ENCODE data around the gene C1orf159.
"Not testable (repeated sequence)": the region's sequence is repeated elsewhere in the genome, so short reads cannot be mapped to it uniquely, and the experiment has no call there.

The C1orf159 gene

DNA sequence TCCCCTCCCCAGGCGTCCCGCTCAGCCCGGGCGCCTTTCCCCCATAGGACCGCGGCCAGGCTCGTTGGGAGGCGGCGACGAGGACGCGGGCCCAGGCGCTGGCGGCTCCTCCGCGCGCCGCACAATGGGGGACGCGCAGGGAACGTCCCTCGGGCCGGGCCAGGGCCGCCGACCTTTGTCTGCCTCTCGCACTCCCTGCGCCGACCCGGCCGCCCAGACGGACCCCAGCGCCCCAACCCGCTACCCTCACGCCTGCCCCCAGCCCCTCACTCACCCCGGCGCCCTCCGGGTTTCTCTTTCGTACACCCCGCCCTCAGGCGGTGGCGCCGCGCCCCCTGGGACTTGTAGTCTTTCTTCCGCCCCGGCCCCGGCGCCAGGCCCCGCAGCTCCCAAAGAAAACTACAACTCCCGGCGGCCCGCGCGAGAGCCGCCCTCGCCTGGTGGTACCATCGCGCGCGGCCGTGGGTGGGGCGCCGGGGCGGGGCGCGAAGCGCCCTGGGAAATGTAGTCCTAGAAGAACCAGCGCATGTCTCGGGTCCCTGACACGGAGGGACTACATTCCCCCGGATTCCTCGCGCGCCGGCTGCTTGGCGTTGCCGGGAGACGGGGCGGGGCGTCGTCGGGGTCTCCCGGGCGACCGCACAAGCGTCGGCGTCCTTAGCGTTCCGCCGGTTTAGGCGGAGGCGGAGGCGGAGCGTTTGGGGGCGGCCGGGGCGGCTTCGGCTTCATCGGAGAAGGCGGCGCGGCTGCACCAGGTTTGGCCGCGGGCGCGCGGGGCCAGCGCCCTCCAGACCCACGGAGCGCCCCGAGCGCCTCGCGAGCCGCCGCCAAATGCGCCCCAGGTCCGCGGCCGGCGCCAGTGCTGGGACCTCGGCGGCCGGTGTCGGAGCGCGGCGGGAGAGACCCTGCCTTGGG lies at the start of gene C1orf159:
Gene C1orf159 (minus strand): TSS at position 304 of the 915 bp plus-strand sequence. CDS start 24,546 bp downstream, outside the sequence.
- peak; percentile 97 to 98 for DNase-seq (ENCODE audit: low read depth in 2 of 2)

DNA sequence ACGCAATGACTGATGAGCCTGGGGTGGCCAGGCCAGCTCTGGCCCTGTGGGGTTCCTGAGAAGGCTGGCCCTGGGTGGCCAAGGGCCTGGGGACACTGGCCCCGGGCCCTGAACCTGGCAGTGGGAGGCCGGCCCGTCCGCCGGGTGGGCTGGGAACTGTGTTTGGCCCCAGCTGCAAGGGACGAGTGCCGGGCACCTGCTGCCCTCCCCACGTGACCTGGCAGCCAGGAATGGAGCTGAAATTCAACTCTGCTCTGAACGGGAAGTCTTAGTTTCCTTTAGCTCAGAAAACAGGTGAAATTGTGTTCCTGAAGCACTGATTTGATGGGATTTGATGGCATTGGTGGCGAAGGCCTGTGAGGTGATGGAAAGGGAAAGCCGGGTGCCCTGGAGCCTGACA lies 49.6 kb upstream of the C1orf159 start:
- no peak for DNase-seq (ENCODE audit: low read depth in 2 of 2)

DNA sequence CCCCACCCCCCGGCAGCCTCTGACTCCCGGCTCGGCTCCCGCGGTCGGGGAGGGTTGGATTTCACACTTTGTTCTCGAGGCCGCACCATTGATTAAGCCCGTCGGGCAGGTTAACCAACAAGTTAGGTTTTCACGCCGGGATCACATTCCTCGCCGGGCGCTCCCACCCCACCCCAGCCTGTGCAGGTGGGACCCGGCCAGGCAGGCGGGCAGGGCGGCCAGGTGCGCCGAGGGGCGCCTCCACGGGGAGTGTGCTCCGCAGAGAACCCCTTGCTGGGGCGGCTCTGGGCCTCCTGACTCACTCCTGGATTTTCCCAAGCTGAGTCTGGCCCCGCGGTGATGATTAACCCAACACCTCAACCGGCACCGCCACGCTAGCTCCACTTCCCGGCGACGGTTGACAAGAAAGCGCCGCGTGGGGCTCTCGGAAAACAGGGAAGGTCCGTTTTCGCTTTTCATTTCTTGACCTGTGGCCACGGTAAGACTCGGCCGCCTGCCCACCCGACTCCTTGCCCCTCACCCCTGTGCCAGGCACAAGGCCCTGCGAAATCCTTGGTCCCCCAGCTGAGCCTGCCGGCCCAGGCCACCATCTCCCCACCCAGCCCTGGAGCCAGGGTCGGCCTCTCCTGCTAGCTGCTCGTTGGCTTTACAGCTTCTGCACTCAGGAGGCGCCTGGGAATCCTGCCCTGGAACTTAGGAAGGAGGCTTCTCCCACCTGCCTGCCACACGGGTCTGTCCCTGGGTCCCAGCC lies 49.0 kb upstream of the C1orf159 start:
- DNase-seq (ENCODE audit: low read depth in 2 of 2): no peak

DNA sequence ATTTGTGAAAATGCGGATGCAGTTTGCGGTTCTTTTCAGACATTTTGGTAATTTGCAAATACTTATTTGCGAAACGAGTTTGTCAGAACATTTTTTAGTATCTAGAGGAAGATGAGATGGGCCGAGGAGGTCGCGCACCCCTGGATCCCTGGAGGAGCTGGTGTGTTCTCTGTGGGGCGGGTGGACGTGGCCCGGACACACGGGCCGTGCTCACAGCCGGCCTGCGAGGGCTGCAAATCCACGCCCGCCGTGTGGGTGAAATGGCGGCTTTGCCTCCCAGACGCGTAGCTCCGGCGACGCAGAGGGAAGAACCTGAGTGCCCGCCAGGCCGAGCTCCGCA lies 48.4 kb upstream of the C1orf159 start:
- no peak for DNase-seq (ENCODE audit: low read depth in 2 of 2)

DNA sequence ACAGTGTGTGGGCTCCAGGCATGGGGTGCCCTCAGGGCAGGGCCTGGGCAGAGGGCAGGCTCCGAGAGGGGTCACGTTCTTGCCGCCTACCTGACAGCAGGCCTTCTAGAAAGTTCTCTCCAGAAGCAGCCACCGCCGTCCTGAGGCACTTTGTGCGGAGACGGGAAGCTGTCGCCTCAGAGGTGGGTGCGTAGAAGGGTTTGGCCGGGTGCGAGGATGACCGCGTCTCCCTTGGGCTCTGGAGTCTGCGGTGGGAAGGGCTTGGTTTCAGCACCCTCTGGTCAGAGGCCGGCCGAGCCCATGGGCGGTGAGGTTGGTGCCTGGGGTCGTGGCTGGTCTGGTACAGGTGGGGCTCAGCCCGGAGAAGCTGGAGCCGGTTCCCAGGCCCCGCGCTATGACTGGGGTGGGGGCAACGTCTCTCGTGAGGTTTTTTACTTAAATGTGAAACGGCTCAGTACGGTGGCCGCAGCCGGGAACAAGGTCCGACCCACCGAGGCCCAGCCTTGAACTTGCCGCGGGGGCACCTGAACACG lies 47.7 kb upstream of the C1orf159 start:
- DNase-seq (ENCODE audit: low read depth in 2 of 2): no peak

DNA sequence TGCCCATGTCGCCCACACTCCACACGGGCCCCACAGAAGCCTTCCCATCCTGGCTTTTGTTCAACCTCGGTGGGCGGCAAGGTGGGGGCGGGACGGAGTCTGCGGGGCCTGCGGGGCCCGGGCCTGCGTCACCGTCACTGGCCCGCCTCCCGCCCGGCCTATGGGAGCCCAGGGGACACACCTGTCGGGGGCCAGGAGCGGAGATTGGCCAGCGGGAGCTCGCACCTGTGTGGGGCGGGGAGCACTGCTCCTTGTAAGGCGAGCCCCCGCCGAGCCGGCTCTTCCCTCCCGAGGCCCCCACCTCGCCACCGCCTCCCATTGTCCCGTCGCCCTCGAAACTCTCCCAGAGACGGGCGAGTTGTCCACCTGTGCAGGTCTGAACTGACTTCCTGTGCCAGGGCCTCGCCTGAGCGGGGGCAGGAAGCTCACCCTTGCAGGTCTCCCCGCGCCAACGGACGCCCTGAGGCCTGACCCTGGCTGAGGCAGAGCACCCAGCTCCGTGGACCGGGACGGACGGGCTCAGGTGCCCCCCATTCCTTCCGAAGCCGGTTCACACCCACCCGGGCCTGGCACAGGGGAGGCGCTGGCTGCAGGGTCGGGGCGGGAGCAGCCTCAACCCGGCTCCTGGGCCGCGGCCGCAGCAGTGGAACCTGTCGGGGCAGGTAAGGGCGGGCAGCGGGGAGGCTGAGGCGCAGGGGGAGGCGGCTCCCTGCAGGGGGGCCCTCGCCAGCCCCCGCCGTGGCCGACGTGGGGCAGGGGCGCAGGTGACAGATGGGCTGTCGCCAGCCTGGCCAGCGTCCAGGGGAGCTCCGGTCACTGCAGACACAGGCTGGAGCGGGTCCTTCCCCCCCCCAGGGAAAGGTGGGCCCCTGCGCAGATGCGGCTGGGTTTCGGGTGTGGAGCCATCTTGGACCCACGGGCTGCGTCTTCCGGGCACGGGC lies 47.0 kb upstream of the C1orf159 start:
- DNase-seq (ENCODE audit: low read depth in 2 of 2): no peak

DNA sequence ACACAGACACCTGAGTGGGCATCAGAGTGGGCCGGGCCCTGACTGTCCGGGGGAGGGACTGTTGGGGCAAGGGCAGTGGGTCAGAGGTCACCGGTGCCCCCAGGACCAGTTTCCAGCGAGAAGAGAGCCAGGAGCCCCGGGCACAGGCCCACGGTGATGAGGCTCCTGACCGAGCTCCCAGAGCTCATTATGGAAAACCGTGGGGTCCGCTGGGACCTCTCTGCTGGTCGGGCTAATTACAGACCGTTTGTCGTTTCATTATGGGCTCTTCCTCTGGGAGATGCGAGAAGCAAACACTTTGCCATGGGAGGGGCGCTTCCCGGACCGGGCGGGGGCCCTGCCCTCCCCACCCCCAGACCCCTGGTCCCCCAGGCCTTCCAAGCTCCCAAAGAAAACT lies 45.8 kb upstream of the C1orf159 start:
- DNase-seq (ENCODE audit: low read depth in 2 of 2): no peak

DNA sequence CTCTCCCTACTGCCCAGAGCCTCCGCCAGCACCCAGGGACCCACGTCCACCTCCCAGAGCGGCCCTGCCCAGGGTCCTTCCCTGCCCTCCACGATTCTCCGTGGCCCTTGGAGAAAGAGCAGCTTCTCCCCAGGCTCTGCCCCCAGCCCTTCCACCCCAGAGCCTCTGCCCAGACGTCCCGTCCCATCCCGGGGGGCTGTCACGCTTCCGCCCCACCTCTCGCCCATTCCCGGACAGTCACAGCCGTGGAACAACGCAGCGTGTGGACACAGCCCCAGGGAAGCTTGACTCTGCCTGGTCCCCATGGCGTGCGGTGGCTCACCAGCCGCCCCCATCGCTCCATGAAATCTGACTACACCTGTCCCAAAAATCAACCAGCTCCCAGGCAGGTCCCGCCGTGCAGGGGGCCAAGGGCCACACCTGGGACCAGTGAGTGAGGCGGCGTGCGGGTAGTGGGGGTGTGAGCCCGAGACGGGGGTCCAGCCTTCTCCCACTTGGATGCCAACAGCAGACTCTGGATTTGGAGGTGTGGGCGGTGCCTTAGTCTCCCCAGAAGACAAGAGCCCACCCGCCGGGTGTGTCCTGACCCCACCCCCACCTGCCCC lies 45.3 kb upstream of the C1orf159 start:
- DNase-seq (ENCODE audit: low read depth in 2 of 2): no peak

DNA sequence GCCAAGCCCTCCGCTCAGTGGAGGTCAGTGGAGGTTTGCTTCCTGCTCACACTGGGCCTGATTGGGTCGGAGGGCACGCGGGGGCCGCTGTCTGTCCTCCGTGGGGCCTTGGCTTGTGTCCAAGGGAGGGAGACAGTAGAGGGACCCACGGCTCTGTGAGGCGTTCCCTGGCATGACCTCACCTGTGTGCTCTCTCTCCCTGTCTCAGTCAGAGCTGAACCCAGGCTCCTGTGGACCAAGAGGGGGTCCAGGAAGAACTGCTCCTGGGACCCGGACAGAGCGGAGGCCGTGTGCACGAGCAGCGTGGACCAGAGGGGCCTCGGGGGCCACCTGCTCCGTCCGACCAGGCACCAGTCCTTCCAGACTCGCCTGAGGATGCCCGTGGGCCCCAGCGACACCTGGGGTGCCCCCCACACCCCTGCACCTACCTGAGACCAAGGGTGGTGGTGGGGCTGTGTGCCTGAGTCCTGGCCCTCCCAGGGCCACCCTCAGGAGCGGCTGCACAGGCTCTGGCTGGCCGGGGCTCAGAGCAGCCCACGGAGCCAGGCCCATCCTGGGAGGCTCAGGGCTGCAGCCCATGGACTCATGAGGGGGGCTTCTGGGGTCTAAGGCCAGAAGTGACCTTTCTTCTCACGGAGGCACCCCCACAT lies 44.5 kb upstream of the C1orf159 start:
- DNase-seq (ENCODE audit: low read depth in 2 of 2): no peak

DNA sequence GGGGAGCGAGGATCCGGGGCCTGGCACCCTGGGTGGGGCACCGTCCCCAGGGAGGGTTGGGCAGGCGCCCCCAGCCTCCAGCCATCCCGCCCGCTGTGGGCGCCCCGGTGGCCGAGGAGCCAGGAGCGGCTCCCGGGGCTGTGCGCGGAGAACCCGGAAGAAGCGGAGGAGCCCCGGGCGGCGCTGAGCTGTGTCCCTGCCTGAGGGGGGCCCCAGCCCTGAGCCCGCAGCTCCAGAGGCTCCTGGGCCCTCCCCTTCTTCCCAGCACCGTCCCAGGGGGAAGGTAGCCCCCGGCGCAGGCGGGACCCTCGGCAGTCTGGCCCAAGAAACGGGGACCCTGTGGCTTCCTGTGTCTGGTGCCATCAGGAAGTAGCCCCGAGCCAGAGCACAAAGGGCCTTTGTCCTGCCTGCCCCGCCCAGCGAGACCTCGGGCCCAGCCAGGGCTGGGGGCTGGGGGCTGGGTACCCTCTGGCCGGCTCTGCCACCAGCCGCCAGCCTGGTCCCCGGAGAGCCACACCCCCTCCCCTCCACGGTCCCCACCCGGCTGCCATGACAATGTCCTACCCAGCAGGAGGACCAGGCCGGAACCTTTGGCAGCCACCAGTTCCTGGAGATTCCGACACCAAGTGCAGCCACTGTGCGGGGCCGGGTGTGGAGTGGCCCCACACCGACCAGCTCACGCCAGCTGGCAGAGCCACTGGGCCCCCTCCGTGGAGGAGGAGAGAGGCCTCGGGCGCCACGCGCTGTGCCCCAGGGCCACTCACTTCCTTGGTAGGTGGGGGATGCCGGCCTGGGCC lies 42.2 kb upstream of the C1orf159 start:
- no peak for DNase-seq (ENCODE audit: low read depth in 2 of 2)

DNA sequence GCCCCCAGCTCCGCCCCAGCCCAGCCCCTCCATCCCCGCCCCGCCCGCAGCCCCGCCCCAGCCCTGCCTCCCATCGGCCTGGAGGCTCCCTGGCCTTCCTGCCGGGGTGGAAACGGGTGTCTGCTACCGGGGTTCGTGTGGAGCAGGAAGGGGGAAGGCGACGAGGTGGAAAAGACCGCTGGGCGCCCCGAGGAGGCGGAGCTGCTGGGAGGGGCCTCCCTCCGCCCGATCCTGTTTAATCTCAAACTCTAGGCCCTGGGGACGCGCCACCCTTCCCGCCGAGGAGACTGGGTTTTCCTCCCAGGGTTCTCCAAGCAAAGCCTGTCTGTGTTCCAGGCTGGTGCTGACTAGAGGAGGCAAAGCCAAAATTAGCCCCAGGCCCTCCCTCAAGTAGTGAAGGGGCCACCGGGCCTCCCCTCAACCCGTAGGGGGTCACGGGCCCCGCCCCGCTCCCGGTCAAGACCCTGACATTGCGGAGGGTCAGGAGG lies 41.6 kb upstream of the C1orf159 start:
- peak; percentile 45 to 73 for DNase-seq (ENCODE audit: low read depth in 2 of 2)

DNA sequence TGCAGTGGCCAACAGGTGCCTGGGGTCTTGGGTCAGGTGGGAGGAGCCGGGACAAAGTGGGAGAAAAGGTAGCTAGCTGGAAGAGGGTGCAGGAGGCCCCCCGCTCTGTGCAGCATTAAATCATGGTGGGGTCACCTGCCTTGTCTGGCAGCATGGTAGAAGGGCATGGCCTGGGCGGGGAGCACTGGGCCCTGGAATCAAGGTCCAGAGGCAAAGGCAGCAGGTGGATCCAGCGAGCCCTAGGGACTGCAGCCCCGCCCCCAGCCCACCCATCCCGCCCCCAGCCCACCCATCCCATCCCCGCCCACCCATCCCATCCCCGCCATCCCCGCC lies 41.1 kb upstream of the C1orf159 start:
- no peak for DNase-seq (ENCODE audit: low read depth in 2 of 2)

DNA sequence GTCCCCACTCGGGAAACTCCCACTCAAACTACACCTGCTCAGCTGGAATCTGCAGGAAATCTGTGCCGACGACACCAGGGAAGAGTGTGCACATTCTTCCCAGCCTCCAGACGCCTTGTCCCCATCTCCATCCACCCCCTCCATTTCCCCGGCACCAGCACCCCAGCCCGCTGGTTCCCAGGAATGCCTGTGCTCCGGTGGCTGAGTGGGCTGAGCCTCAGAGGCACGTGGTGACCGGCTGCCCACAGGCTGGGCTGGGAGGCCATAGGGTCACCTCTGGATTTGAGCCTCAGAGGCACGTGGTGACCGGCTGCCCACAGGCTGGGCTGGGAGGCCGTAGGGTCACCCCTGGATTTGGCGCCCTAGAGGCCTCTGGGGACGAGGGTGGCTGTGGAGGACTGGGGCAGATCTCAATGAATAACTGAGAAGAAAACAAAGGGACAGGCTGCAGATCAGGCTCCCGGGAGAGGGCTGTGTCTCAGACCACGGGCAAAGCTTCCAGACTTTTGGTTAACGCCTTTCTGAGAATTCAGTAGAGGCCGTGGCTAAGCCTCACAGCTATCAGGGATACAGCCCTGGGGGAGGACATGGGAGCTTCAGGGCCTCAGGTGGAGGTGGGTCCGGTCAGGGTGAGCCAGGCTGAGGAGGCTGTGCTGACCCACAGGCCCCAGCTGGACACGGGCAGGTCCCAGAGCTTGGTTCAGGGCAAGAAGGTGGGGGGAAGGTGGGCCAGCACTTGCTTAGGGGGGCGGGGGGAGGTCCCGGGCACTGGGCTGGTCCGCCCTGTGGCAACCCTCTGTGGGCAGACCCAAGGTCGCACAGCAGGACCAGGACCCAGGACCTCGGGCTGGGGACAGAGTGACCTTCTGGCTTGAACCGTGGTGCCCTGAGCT lies 40.5 kb upstream of the C1orf159 start:
- DNase-seq (ENCODE audit: low read depth in 2 of 2): no peak

DNA sequence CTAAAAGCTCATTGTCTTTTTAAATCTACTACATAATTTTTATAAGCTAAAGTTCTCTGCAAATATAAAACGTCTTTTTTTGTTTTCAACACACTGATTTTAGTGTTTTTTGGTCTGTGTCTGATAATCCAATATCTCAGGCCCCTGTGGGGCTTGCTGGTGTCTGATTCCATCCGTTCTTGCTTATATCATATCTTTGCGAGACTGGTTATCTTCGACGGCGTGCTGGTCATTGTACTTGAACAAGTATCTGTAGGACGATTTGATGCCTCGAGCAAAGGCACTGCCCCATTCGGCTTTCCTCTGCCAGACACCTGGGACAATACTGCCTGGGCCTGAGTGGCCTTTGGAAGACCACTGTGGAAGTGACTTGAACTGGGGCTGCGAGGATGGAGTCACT lies 39.4 kb upstream of the C1orf159 start:
- DNase-seq (ENCODE audit: low read depth in 2 of 2): no peak

DNA sequence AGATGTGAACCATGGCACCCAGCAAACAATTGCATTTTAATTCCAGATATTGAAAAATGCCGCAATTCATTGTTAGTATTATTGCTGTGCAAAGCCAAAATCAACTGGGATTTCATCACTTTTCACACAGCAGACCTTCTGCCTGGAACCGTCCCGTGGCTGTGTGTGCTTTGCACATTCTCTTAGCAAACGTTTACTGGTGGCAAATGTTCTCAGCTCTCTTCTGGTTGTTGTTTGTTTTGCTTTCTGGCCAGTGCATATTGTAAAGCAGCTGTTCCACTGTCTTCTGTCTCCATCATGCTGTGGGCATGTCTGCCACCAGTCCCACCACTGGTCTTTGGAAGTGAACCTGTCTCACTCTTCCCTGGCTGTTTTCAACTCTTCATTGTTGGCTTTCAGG lies 38.0 kb upstream of the C1orf159 start:
- DNase-seq (ENCODE audit: low read depth in 2 of 2): no peak

DNA sequence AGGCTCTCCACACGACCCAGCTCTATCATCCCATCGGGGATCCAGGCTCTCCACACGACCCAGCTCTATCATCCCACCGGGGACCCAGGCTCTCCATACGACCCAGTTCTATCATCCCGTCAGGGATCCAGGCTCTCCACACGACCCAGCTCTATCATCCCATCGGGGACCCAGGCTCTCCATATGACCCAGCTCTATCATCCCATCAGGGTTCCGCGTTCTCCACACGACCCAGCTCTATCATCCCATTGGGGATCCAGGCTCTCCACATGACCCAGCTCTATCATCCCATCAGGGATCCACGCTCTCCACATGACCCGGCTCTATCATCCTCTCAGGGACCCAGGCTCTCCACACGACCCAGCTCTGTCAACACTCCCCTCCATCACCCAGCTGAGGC lies 37.3 kb upstream of the C1orf159 start:
- not testable (repeated sequence) for DNase-seq (ENCODE audit: low read depth in 2 of 2)

DNA sequence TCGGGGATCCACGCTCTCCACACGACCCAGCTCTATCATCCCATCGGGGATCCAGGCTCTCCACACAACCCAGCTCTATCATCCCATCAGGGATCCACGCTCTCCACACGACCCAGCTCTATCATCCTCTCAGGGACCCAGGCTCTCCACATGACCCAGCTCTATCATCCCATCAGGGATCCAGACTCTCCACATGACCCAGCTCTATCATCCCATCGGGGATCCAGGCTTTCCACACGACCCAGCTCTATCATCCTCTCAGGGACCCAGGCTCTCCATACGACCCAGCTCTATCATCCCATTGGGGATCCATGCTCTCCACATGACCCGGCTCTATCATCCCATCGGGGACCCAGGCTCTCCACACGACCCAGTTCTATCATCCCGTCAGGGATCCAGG lies 36.5 kb upstream of the C1orf159 start:
- DNase-seq (ENCODE audit: low read depth in 2 of 2): not testable (repeated sequence)

DNA sequence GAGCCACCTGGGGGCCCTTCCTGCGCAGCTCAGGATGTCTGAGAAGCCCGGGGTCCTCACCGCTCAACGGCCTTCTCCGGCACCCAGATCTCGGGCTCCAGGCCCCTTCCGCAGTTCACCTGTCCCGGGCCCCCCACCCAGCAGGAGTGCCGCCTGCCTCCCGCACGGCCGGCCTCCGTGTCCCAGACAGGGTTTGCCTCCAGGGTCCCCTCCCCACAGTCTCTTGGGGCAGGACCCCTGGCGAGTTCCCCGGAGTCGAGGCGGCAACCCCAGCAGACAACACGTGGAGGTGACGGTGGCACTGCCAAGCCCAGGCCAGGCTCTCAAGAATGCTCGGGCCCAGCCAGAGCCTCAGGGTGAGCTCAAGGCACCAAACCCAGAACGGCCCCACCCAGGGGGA lies 35.4 kb upstream of the C1orf159 start:
- no peak for DNase-seq (ENCODE audit: low read depth in 2 of 2)

DNA sequence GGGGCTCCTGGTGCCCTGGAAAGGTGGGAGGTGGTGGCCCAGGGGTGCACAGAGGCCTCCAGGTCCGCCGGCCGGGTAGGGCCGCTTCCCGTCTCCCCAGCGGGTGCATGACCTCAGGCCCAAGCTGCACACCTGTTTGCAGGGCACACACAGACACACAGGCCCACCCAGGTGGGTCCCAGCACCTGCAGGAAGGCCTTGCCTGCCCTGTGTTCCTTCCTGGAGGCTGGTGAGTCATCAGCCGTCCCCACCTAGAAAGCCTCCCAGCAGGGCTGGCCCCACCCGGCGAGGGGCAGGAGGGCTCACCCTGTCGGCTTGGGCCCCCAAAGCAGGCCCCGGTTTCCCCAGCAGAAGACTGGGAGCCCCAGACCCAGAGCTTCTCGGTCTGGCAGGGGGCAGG lies 34.2 kb upstream of the C1orf159 start:
- no peak for DNase-seq (ENCODE audit: low read depth in 2 of 2)
